ENCODE results near the gene EBF3.

The EBF3 gene

DNA sequence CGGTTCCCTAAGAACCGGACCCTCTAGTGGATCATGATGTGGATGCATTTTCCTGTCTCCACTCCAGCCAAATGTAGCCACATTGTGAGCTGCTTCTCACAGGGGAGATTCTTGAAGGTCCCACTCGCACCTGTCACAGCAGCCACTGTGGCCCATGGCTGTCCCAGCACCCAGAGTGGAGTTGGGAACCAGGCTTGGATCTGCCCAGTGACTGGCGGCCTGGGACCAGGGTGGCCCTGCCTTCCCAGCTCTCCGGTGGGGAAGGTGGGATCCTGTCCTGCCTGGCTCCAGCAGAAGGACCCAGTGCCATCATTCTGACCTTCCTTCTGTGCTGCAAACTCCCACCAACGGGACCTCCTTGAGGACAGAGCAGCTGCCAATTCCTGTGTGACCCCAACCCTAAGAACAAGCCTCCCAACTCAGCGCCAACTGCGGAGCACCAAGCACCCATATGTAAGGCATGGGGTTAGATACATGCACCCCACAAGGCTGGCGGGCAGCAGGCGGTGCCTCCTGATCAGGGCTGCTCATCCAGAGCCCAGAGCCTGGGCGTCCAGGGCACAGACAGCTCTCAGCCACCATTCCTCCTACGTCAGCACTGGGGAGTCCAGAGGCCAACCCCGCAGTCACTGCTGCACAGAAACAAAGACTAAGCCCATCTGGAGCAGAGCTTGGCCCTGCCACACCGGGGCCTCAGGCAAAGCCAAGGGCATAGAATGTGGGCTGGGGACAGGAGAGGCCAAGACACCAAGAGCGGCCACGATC, 28.8 kb downstream of the EBF3 start:
- no peak overlapping the region for H3K27ac ChIP-seq
- TF ChIP-seq, protein P1, sequence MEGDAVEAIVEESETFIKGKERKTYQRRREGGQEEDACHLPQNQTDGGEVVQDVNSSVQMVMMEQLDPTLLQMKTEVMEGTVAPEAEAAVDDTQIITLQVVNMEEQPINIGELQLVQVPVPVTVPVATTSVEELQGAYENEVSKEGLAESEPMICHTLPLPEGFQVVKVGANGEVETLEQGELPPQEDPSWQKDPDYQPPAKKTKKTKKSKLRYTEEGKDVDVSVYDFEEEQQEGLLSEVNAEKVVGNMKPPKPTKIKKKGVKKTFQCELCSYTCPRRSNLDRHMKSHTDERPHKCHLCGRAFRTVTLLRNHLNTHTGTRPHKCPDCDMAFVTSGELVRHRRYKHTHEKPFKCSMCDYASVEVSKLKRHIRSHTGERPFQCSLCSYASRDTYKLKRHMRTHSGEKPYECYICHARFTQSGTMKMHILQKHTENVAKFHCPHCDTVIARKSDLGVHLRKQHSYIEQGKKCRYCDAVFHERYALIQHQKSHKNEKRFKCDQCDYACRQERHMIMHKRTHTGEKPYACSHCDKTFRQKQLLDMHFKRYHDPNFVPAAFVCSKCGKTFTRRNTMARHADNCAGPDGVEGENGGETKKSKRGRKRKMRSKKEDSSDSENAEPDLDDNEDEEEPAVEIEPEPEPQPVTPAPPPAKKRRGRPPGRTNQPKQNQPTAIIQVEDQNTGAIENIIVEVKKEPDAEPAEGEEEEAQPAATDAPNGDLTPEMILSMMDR (conservative IDR thresholded peaks at IDR 0.05): no peak

DNA sequence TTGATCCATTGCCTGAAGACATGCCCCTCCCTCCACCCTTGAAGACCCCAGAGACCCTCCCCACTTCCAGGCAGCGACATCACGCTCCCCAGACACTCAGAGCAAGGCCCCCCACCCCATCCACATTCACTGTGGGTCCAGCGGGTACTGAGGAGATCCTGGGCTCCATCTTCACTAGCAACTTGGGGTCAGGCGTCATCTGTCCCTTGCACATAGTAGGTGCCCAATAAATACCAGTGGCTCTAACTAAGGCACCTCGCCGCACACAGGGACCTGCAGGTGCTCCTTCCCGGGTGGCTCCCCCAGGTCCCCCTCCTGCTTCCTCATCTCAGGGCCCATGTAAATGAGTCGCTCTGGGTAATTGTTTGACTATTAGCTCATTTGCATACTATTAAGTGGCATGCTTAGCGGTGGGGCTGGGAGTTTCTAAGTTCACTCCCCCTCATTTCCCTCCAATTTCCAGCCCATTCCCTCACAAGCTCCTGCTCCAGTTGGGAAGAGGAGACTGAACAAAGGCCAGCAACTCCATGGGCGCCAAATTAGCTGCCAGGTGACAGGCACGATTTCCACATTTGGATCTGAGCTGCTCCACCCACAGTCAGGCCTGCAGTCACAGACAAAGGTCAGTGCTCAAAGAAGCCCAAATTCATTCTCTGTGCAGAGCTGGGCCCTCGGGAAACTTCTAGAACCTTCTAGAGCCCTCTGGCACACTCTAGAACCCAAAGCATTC, 29.7 kb downstream of the EBF3 start:
- H3K27ac ChIP-seq: no peak overlapping the region
- TF ChIP-seq, protein P1 (conservative IDR thresholded peaks at IDR 0.05): no peak

DNA sequence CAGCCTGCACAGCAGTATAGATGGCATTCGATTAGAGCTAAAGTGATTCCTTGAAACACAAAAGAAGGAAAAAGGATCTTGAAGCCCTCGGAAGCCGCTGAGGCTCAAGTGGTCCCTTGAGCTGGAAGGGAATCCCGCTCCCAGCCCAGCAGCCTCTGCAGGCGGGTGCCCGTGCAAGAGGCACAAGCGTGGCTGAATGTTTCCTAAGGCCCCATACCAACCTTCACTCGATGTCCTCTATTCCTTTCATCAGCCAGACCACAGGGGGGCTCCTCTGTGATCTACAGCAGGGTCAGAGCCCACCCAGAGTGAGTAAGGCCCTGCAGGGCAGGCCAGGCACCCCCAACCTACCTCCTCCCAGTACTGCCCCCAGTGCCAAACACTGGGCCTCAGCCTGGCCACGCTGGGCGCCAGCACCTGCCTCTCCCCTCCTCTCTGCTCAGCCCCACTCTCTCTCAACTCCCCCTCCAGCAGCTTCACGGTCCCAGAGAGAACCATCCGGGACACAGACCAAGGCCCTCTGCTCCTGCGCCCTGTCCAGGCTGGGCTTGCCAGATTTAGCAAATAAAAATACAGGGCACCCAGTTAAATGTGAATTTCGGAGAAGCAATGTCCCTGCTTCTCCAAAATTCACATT, 30.5 kb downstream of the EBF3 start:
- TF ChIP-seq, protein P1 (conservative IDR thresholded peaks at IDR 0.05): no peak
- H3K27ac ChIP-seq: no peak overlapping the region

DNA sequence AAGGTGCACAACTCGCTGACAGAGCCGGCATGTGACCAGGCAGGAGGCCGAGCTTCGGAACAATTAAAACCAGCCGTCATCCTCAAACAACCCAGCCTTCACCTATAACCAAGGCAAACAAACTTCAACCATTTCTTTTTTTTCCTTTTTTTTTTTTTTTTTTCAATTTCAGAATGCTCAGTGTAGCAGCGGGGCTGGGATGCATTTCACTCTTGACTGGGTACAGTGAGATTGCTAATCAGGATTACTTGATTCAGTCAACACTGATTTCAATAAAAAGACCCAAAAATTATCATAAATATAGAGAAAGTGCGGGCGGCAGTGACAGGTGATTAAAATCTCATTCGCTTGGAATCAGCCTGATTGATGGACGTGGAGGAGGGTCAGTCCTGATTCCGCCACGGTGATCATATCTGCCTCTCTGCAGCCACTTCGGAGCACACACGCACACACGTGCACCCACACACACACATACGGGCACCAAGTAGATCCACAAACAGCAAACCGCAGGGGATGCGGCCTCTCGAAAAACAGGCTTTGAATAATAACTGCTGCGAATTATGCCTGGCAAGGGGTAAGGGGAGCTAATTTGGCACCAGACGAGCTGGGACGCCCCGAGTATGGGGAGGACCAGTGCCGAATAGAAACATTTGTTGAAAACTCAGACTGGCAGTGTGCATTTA, 31.2 kb downstream of the EBF3 start:
- H3K27ac ChIP-seq: no peak overlapping the region
- TF ChIP-seq, protein P1 (conservative IDR thresholded peaks at IDR 0.05): no peak

DNA sequence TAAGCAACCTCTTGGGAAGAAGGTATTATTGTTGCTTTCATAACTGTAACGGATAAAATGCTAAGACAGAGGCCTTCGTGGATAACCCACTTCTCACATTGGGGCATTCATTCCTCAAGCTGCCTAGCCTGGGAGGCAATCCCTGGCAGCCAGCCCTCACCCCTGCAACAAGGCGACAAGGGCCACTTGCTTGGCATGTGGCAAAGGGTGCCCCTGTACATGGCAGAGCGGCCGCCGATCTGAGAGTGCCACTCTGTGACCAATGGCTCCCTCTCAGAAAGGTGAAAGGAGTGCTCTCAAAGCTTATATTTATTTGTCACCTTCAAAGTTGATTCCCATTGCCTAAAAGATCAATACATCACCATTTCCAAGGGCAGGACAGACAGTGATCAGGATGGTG, 31.9 kb downstream of the EBF3 start:
- H3K27ac ChIP-seq: no peak overlapping the region
- TF ChIP-seq, protein P1 (conservative IDR thresholded peaks at IDR 0.05): no peak

DNA sequence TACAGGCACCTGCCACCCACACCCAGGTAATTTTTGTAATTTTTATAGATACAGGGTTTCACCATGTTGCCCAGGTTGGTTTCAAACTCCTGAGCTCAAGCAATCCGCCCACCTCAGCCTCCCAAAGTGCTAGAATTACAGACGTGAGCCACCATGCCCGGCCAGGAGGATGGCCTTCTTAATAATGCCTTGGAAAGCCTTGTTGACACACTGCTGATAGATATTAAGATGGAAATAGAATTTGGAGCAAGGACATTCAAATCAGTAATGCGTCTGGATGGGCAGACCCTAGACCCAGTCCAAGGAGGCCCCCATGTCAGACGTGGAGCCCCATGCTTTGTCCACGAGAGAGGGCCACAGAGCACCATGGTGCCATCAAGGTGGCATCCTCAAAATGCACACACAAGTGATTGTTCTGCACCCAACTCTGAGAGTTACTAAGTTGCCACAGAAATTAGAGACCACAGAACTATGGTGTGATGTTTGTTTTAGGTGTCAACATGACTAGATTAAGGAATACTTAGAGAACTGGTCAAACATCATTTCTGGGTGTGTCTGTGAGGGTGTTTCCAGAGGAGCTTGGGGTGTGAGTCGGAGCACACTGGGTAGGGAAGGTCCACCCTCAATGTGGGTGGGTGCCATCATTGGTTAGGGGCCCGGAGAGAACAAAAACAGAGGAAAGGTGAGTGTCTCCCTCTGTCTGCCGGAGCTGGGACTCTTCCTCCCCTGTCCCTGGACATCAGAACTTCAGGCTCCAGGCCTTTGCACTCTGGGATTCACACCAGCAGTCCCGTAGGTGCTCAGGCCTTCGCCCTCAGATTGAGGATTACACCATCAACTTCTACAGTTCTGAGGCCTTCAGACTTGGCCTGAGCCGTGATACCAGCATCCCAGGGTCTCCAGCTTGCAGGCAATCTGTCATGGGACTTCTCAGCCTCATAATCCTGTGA, 34.5 kb downstream of the EBF3 start:
- TF ChIP-seq, protein P1 (conservative IDR thresholded peaks at IDR 0.05): 0 out of 2 replicates have a peak, but pooled peaks have one; percentile 9
- H3K27ac ChIP-seq: no peak overlapping the region
